HG03108 (cell line): ENCODE results near the gene KRTAP23-1.

Experiments
- ATAC-seq: cut with Tn5 transposase; IDR thresholded peaks from one replicate; pipeline ENCODE4 v1.9.1; 2021; ENCODE audit warnings: moderate library complexity; ENCODE audit not compliant: unreplicated experiment

KRTAP23-1 gene, protein sequence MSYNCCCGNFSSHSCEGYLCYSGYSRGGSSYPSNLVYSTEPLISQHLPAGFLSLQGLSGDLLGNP

GRCh38 chr21:30348506-30348905 is at the start of gene KRTAP23-1:
KRTAP23-1 (minus strand) TSS chr21:30348606; CDS start chr21:30348606, 0 bp downstream.
- ATAC-seq, result no peak

GRCh38 chr21:30395731-30396130 is 47.3 kb upstream of the KRTAP23-1 start, which contains the start of gene KRTAP13-1:
KRTAP13-1 (plus strand) TSS chr21:30396031; CDS start chr21:30396087, 56 bp downstream.
- no peak for ATAC-seq

- no peak for ATAC-seq
Observed at GRCh38 chr21:30391492-30392025, 43.2 kb upstream of the KRTAP23-1 start.

- ATAC-seq, result no peak
Observed at GRCh38 chr21:30382201-30382600, 33.8 kb upstream of the KRTAP23-1 start.

DNA sequence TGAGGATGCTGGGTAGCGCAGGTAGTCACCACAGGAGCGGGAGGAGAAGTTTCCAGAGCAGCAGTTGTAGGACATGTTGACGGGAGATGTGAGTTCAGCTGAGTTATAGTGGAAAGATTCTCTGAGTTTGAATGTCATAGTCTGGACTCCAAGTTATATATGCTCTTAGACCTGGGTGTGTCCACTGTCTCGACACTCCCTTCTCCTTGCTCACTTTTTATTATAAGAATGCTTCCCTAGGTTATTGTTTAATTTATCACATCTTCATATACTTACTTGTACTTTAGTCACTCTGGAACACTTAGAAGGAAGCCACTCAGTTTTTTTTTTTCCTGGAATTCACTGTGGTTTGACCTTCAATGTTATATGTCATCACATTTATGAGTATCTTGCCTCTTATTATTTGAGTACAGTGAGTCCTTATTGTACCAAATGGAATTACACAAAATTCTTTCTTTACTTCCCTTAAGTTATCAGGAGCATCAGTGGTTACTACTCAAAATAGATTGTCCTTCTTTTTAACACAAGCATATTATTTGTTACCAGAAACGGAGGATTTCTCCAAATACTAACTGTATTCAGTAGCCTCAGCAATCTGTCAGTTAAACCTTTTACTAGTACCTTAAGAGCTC is 23.8 kb upstream of the KRTAP23-1 start, which contains the start of gene KRTAP13-2:
Gene KRTAP13-2 (minus strand): TSS at position 133 of the 632 bp plus-strand sequence. CDS start 58 bp downstream, at position 75.
- no peak for ATAC-seq

DNA sequence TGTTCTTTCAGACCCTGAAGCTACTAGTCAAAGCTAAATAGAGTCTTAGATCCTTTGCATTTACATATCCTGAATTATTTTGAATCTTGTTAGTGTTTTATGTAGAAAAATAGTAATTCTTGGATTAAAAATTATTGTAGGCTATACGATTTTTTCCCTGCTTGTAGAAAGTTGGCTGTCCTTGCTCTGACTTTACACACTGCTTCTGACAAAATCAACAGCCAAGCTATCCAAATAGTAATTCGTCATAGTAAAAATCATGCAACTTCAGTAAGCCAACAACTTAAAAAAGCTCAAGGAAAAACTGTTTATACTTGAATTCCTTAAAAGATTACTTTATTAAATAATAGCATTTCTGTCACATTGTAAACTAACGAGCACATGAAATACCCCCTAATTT is 7.5 kb upstream of the KRTAP23-1 start:
- no peak for ATAC-seq

DNA sequence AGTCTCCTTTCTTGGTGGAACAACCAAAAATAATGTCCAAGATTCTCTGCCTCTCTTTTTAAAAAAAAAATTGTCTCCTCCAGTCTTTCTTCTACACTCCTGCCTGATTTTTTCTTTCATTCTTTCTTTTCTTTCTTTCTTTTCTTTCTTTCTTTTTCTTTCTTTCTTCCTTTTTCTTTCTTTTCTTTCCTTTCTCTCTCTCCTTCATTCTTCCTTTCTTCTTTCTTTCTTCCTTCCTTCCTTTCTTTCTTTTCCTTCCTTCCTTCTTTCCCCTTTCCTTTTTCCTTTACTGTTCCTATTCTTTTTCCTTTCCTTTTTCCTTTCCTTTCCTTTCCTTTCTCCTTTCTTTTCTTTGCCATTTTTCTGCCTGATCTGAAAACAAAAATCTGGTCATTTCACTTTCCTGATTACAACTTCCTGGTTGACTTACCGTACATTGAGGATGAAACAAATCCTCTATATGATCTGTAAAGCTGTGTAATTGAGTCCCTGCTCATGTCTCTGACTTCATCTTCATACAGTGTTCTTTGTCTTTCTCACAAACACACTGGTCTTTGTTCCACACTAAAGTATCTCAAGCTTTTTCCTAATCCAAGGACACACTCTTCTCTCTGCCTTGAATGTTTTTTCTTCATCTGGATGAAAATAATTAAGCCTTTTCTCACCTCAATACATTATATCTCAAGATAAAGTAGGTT is 6.1 kb upstream of the KRTAP23-1 start:
- no peak for ATAC-seq

DNA sequence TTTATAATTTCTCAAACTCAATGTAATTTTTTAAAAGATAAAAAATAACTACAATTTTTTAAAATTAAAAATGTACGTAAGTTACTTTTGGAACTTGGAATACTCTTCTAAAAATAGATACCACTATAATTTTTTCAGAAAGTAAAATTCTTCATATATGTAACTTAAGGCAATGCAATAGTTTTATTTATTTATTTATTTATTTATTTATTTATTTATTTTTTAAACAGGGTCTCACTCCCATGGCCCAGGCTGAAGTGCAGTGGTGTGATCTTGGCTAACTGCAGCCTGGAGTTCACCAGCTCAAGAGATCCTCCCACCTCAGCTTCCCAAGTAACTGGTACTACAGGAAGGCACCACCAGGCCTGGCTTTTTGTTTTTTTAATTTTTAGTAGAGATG is 3.1 kb upstream of the KRTAP23-1 start:
- ATAC-seq, result no peak

DNA sequence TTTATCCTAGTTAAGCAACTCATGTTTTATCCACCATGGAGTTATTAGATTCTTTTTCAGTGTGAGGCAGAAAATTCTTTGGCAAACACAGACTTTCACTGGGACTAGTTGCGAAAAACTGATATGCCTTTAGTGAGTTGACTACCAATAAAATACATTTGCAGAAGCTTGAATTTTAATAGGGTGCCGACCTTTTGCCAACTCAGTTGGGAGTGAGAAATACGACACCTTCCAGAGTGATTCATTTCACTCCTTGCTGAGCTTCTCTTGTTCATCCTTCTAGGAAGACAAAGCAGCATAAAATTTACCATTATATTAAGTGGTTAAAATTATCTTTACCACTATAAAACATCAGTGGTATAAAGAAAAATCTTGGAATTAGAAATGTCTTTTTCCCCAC is 1.2 kb upstream of the KRTAP23-1 start:
- no peak for ATAC-seq

DNA sequence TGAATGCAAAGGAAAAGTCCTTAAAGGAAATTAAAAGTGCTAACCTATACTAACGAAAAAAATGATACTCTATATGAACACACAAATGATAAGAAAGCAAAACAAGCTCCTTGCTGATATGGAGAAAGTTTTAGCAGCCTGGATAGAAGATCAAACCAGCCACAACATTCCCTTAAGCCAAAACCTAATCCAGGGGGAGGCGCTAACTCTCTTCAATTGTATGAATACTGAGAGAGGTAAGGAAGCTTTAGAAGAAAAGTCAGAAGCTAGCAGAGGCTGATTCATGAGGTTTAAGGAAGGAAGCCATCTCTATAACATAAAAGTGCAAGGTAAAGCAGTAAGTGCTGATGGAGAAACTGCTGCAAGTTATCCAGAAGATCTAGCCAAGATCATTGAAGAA is 3.4 kb downstream of the KRTAP23-1 start:
- no peak for ATAC-seq

DNA sequence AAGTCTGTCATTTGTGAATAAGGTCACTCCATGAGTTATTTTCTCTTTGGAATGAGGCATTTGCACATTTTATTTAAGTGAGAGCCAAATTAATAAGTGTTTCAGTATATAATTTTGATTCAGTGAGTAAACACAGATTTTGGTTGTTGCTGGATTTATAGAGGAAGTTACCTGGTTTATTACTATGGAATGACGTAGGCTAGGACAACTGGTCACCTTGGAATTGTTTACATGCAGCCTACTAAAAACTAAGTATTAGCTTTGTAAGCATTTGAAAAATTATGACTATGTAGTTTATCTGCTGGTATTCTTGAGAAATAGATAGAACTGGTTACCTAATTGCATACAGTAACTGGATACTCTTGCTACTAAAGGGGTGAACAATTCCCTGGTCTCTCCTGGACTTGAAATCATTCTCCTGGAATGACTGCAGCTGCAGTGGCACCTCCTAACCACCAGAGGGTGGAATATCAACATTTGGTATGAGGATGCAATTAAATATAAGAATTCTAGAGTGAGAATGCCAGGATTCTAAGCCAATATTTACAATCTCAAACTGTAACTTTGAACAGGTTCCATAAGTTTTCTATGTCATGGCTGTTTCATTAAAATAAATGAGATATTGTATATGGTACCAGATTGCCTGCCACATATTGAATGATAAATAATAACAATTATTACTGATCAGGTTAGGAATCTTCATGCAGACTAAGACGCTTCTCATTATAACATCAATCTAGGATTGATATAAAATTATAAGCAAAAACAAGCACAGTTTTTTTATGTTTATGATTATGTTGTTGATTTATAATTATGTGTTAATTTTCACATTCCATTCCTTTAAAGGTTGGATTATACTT is 7.5 kb downstream of the KRTAP23-1 start:
- ATAC-seq, result no peak

- no peak for ATAC-seq
Observed at GRCh38 chr21:30338717-30339116, 9.7 kb downstream of the KRTAP23-1 start.

- ATAC-seq, result no peak
Observed at GRCh38 chr21:30337772-30338171, 10.6 kb downstream of the KRTAP23-1 start.

GRCh38 chr21:30337276-30337744 is 11.1 kb downstream of the KRTAP23-1 start, which contains the start of gene KRTAP27-1:
KRTAP27-1 (minus strand) TSS chr21:30337694; CDS start chr21:30337668, 26 bp downstream.
- no peak for ATAC-seq

DNA sequence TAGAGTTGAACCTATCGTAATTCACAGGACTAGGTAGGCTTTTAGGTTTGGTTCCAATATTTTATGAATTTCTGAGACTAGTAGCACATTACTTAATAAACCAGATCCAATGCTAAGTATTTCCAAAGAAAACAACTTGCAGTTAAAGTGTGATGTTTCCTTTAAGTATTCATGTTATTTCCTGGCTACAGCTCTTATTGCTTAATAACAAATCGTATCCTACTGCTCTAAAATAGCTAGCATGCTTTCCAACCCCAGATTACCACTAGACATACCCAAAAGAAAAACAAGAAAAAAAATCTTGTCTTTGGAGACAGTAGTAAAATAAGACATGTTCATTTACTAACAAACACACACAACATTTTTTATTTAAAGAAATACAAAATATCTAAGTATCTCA is 11.8 kb downstream of the KRTAP23-1 start:
- ATAC-seq, result no peak

GRCh38 chr21:30333736-30334135 is 14.7 kb downstream of the KRTAP23-1 start:
- no peak for ATAC-seq

- ATAC-seq, result no peak
Observed at GRCh38 chr21:30332681-30333080, 15.7 kb downstream of the KRTAP23-1 start.

GRCh38 chr21:30329203-30329875 is 19.1 kb downstream of the KRTAP23-1 start:
- ATAC-seq, result no peak

GRCh38 chr21:30326390-30326789 is 22.0 kb downstream of the KRTAP23-1 start:
- no peak for ATAC-seq

DNA sequence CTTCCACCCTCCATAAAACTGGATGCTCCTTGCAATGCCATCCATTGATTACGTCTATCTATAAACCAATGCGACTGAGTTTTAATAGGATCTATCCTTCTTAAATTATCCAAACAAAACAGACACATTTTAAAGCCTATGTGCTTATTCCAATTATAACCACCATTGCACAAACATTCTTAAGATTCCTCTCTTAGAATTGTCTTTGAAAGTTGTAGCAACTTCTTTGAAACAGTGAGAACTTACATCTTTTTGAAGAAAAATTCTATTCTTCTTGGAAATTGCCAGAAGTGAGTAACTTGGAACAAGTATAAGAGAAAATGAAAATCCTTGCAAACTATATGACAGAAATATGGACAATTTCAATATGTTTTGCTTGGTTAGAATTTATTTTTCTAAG is 28.2 kb downstream of the KRTAP23-1 start, which contains the start of gene KRTAP26-1:
Gene KRTAP26-1 (minus strand): TSS at position 101 of the 400 bp plus-strand sequence. CDS start 280 bp downstream, outside the sequence.
- ATAC-seq, result no peak
